Breast epithelium (tissue), 3 donors: Measurements from ENCODE around the gene TMCC1.

Source experiments
- CTCF ChIP-seq, 3 donors: fragments of 450-650 bp; IDR thresholded peaks; one replicate each; pipeline ENCODE4 v1.5.1; 2016 to 2017; ENCODE audit warnings: antibody characterized with exemption in 3 of 3, mild to moderate bottlenecking in 3 of 3, moderate library complexity in 3 of 3
- POLR2A ChIP-seq: fragments of 450-650 bp; IDR thresholded peaks from one replicate; pipeline ENCODE4 v1.6.1; 2016; ENCODE audit warnings: antibody characterized with exemption, mild to moderate bottlenecking, moderate library complexity
- POLR2AphosphoS5 ChIP-seq, 3 donors: sonication (generic); formaldehyde crosslinking; IDR thresholded peaks; one replicate each; pipeline ENCODE4 v1.6.1; 2017; ENCODE audit warnings: antibody characterized with exemption in 3 of 3

GRCh38 chr3:129940086-129940485 lies 46.6 kb upstream of the TMCC1 start:
- TF ChIP-seq CTCF (IDR thresholded peaks at IDR 0.05): no peak
- no peak for TF ChIP-seq POLR2A
- TF ChIP-seq POLR2AphosphoS5 (IDR thresholded peaks at IDR 0.05): no peak
